Activated naive CD8-positive, alpha-beta T cell treated with anti-CD3 and anti-CD28 coated beads, Interleukin-2, amount 50 U/mL, for 16 hours (primary cell): ENCODE results near the gene GPR176.

ENCODE experiments used
- DNase-seq: peaks from one replicate; pipeline ENCODE4 v3.0.0-alpha.2; 2020; ENCODE audit warnings: low read depth, low spot score

Gene GPR176

DNA sequence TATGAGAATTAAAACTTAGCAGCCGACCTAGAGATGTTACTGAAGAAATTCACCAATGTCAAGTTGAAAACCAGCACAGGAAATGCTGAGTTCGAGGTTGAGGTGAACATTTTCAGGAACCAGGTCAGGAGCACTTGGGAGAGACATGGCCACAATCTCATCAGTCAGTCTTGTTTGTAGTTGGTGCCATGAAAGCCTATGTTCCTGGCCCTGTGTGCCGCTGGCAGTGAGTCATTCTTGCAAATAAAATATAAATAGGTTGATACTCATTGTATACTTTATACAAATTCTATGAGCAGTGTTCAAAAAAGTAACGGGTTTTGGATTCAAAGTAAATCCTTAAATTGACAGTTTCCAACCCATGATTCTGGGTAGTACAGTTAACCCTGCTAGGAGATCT, 135.9 kb downstream of the GPR176 start:
- no peak for DNase-seq

DNA sequence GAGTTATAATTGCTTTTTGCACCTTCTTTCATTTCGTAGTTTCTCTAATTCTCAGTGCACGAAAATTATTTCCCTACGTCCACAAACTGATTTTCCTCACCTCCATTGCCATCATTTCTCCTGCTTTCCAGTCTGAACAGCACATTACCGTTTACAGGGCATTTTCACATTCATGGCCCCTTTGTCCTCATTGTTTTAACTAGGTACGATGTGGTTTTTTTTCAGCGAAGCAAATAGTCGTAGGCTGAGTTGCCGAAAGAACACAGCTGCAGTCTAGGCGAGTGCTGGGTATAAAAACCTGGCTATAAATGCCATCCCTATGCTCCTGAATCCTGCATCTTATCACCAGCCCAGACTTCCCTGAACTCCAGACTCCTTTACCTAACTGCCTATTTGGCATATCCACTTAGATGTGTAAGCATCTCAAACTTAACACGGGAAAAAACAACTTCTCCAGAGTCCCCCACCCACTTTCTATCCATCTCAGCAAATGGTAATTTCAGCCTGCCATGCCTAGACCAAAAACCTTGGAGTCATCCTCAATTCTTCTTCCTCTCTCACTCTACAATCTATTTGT, 136.7 kb downstream of the GPR176 start:
- no peak for DNase-seq

DNA sequence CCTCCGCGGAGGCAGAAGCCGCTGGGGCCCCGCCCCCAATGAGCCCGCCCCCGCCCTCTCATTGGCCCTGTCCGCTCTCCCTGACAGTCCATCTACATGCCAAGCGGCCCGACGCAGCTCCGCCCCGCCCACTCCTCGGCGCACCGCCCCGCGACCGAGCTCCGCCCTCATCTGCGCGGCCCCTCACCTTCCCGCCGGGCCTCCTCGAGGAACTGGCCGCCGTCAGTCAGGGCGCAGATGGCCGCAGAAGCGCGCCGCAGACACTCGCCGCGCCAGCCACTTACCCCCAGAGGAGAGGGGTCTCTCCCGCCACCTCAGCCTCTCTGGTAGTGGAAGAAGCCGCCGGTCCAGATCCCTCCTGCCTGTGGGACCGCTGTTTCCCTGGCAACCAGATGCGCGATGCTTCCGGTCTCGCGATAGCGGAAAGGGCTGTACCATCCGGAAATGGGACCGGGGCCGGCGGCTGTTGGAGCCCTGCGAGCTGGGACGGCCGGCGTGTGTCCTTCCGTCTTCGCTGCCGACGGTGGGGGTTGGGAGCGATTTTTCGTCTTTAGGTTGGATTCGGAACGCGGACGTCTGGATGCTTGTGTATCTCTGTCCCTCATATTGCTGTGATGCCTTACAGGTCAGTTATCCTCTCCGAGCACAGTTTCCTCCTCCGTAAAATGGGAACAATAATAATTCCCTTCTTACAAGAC, 137.5 kb downstream of the GPR176 start, which contains the start of gene FSIP1:
FSIP1 (minus strand) TSS at position 401 of the 698 bp plus-strand sequence. CDS start 6,317 bp downstream, outside the sequence.
- DNase-seq = peak; percentile 89

GRCh38 chr15:39781967-39782302, 138.1 kb downstream of the GPR176 start:
- no peak for DNase-seq

GRCh38 chr15:39781147-39781966, 138.7 kb downstream of the GPR176 start:
- DNase-seq = no peak

DNA sequence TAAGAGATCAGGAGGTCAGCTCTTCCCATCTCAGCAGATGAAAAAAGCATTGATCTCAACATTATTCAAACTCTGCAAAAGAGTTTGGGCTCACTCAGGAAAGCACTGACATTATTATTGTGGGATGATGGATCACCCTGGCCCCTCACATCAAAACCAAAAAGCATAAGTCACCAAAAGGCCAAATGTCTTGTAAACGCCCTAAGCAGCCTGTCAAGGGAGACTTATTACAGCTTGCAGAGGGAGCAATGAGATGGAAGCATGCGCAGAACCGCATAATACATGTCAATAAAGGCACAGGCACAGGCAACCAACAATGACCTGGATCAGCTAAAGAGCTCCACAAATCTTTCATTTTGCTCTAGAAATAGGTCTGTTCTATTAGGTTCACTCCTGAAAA, 142.0 kb downstream of the GPR176 start:
- DNase-seq = no peak

DNA sequence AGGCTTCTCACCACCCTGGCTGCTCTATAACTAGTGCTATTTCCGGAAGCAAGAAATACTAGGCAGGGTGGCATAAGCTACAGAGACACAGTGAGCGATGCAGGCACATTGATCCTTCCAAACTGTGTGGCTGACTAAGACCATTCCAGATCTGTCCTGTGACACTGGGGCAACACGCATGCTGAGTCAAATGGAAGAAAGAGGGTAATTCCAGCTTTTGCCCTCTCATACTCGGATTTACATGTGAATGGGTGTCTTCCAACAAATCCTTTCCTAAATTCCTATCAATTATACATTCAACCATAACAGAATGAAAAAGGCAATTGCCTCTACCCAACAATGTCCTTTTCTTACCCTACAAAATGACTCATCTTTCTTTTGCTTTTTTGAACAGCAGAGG, 142.6 kb downstream of the GPR176 start:
- DNase-seq = no peak

GRCh38 chr15:39776068-39776467, 144.0 kb downstream of the GPR176 start:
- DNase-seq = no peak

DNA sequence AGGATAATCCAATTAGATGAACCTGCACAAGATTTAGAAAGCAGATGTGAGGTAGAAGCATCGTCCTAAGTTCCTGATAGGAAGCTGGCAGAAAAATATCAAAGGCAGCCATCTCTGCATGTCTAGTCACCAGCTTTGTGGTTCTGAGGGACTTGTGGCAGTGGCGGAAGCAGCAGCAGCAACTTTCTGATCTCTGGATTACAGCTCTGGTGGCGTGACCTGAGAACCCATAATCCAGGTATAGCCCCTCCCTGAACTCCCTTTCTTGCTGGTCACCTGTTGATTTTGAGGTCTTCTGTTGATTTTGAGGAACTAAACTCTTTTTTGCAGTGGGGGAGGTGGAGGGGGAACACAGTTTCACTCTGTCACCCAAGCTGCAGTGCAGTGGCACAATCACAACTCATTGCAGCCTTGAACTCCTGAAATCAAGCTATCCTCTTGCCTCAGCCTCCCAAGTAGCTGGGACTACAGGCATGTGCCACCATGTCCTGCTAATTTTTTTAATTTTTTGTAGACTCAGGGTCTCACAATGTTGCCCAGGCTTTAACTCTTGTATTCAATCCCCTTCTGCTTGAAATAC, 145.3 kb downstream of the GPR176 start:
- DNase-seq = no peak

DNA sequence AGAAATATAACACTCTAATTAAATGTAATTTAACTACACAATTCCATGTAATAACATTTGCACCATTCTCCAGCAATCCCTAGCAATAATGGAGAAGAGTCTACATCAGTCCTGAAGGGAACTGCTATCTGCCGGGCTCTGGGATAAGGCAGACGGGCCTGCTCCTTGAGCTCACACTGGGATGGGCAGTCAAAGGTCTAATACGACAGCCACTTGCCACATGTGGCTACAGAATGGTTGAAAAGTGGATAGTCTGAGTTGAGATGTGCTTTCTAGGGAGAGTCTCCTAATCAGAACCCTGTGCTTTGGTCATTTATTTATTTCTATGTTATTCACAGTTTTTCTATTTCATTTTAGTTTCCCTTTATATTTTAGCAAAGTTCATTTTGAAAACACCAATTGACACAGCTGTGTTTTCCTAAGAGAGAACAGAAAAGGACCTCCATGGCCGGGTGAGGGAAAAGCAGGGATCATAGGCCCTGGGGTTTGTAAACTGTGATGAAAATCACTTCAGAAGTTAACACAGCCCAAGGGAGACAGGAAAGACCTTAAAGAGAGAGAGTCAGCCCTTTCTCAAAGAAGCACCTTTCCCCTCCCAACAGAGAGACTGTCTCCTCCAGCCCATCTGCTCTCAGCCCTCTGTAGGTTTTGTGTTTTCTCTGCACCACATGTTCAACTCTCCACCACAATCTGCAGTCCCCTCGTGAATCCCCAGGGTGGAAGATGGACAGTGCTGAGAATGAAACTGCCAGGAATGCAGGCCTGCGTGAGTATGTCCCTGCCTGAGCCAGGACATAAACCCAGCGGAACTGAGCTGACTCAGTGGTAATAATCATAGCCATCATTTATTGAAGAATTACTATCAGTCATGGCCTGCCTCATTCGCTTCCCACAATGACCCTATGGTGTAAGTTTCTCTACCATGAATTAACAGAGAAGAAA, 149.0 kb downstream of the GPR176 start:
- DNase-seq = no peak

- no peak for DNase-seq
Measured at GRCh38 chr15:39767921-39768320, 152.1 kb downstream of the GPR176 start.

GRCh38 chr15:39761006-39761405, 159.1 kb downstream of the GPR176 start:
- no peak for DNase-seq

DNA sequence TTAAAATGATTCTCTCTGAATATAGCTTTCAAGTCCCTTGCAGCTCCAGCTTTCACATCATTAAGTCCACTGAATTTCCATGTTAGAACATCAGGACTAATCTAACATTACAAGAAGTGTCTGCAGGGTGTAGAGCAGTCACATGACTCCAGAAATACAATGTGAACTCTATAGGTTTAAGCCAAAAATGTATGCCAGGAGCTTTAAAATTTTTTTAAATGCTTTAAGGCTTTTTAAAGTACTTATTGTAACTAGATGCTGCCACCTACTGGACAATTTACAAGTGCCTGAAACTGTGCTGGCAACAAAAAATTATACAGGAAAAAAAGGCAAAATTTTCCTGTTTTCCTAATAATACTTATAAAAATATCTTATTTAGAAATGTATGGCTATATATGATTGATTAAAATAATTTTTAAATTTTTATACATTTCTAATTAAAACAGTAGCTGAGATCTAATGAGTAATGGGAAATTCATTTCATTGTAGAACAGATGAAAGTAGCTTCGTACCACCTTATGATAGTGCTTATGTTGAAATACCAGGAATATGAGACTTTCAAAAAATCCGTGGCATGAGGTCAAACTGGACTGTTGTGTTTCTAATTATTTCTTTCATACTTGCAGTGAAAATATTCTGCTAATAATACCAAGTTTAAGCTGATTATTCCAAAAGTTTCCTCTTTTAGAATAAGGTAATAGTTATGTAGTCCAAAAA, 163.1 kb downstream of the GPR176 start:
- DNase-seq = no peak

- no peak for DNase-seq
Measured at GRCh38 chr15:39752991-39753390, 167.1 kb downstream of the GPR176 start.

DNA sequence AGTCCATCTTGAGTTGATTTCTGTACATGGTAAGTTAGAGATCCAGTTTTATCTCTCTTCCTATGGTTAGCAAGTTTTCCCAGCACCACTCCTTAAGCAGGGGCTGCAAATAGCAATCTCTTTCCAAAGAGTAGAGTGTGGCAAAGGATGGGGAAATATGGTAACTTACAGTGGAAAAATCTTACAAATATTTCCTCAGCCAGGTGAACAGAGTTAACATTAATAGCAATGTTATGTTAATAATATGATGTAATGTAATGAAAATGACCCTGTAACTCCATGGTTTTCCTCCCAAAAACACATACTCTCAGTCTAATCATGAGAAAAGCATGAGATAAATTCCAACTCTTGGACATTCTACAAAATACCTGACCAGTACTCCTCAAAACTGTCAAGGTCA, 167.8 kb downstream of the GPR176 start:
- no peak for DNase-seq
